Tibial nerve (tissue), 3 donors: Measurements from ENCODE around the gene COL2A1.

Experiments
- CTCF ChIP-seq, 5 experiments: fragments of 200-600 bp in 3 of 5; fragments of 450-650 bp in 2 of 5; sonication (generic) in 3 of 5; IDR thresholded peaks; one replicate each; pipeline ENCODE4 v1.5.1; 2016 to 2019; ENCODE audit warnings: antibody characterized with exemption in 5 of 5, mild to moderate bottlenecking in 3 of 5, moderate library complexity in 2 of 5
- POLR2A ChIP-seq, 2 donors: fragments of 450-650 bp; IDR thresholded peaks; one replicate each; pipeline ENCODE4 v1.6.1; 2017; ENCODE audit warnings: antibody characterized with exemption in 2 of 2, mild to moderate bottlenecking in 2 of 2, moderate library complexity in 2 of 2

GRCh38 chr12:47985596-47986290, 18.5 kb downstream of the COL2A1 start:
- TF ChIP-seq CTCF (IDR thresholded peaks at IDR 0.05), result no peak
- no peak for TF ChIP-seq POLR2A (IDR thresholded peaks at IDR 0.05)
